Smooth muscle cell (in vitro differentiated cells): ENCODE measurements around the gene RAD9A. TPM values are rescaled to one million over a fixed set of nuclear protein-coding genes. Genes with fewer than 3 reads are reported as not detected.

Source experiments
- DNase-seq: peaks from one replicate; lab custom pipeline; 2025; ENCODE audit not compliant: unreplicated experiment; lab: John Stamatoyannopoulos, UW
- H2AFZ ChIP-seq: fragments of 200-600 bp; sonication (generic); 2 replicates; pipeline ENCODE4 v1.6.0; 2016; ENCODE audit warnings: antibody characterized with exemption, low read depth, mild to moderate bottlenecking
- H3F3A ChIP-seq: fragments of 200-600 bp; sonication (generic); 2 replicates; pipeline ENCODE4 v1.6.0; 2017; ENCODE audit warnings: antibody characterized with exemption, low read depth
- H3K27ac ChIP-seq: fragments of 200-600 bp; sonication (generic); 2 replicates; pipeline ENCODE4 v1.5.1; 2016; ENCODE audit warnings: low read depth, mild to moderate bottlenecking
- H3K27me3 ChIP-seq: fragments of 200-600 bp; sonication (generic); 2 replicates; pipeline ENCODE4 v1.6.1; 2016; ENCODE audit warnings: low read depth, mild to moderate bottlenecking
- H3K36me3 ChIP-seq: fragments of 200-600 bp; sonication (generic); 2 replicates; pipeline ENCODE4 v1.5.1; 2016; ENCODE audit warnings: low read depth
- H3K4me1 ChIP-seq: fragments of 200-600 bp; sonication (generic); 2 replicates; pipeline ENCODE4 v1.5.1; 2016; ENCODE audit warnings: low read depth
- H3K4me2 ChIP-seq: fragments of 200-600 bp; sonication (generic); 2 replicates; pipeline ENCODE4 v1.6.0; 2016; ENCODE audit warnings: mild to moderate bottlenecking
- H3K4me3 ChIP-seq: fragments of 200-600 bp; sonication (generic); 2 replicates; pipeline ENCODE4 v1.5.1; 2016; ENCODE audit warnings: mild to moderate bottlenecking
- H3K79me2 ChIP-seq: fragments of 200-600 bp; sonication (generic); 2 replicates; pipeline ENCODE4 v1.6.0; 2016; ENCODE audit warnings: low read depth, mild to moderate bottlenecking
- H3K9ac ChIP-seq: fragments of 200-600 bp; sonication (generic); 2 replicates; pipeline ENCODE4 v1.6.0; 2016; ENCODE audit warnings: low read depth
- H3K9me3 ChIP-seq: fragments of 200-600 bp; sonication (generic); replicated peaks from 2 replicates; pipeline ENCODE4 v1.5.1; 2016; ENCODE audit warnings: low read depth
- H4K20me1 ChIP-seq: fragments of 200-600 bp; sonication (generic); 2 replicates; pipeline ENCODE4 v1.6.0; 2016; ENCODE audit warnings: low read depth
- CTCF ChIP-seq: fragments of 200-600 bp; sonication (generic); IDR thresholded peaks from 2 replicates; pipeline ENCODE4 v1.5.1; 2017; ENCODE audit warnings: borderline replicate concordance, mild to moderate bottlenecking, antibody characterized with exemption; ENCODE audit not compliant: insufficient read depth, poor library complexity, severe bottlenecking
- WGBS: methylation state at CpG from one replicate; pipeline ENCODE4 v1.1.7; 2016; ENCODE audit warnings: low lambda C conversion rate; 5-methylcytosine and 5-hydroxymethylcytosine counted together
- polyA plus RNA-seq: library from polyadenylated mRNA; unstranded; fragments of >200 nt; fragmentation: Nextera tagmentation; extraction: Ambion mirVana; gene quantifications from 2 replicates; pipeline ENCODE4 v1.2.1, GENCODE V29; 2016
- total RNA-seq: library from RNA; depleted of rRNA; stranded (reverse); fragments of >200 nt; gene quantifications from 2 replicates; pipeline ENCODE4 v1.2.3, GENCODE V29; 2014

RAD9A gene
- total and polyA plus RNA-seq, 2 experiments from 2014 or later = 19.5 to 21.4 TPM

DNA sequence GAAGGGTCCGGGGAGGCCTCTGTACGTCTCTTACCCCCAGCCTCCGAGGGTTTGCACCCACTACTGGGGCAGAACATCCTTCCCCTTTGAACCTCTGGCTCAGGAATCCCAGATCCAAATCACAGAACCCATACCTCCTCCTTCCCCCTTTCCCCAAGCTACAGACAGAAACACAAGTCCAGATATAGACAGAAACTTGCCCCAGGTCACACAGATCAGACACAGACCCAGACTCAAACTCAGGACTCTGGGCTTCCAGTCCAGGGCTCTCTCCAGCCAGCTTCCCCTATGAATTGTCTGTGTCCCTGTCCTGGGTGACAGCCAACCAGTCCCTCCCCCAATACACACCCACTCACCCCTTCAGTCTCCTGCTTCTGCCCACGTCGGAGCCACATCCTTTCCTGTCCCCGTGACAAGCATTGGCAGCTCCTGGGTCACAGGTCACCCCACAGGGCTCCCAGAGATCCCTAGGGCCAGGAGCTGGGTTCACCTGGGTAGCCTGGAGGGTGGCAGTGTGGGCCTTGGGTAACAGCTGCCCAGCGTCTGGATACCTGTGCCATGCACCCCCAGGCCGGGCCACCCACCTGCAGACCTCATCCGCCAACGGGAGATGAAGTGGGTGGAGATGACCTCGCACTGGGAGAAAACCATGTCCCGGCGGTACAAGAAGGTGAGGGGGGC lies 12.9 kb downstream of the RAD9A start:
- Histone ChIP-seq H3K27me3 (no peaks in the 10 kb centered on the region), H4K20me1 (peaks cover 15% of the 10 kb centered on the region), H3K79me2 (peaks cover 19% of the 10 kb centered on the region), H3K27ac (no peak overlapping the region), H3K9me3 (no peaks in the 10 kb centered on the region), H3K9ac (no peak overlapping the region), H3F3A (no peaks in the 10 kb centered on the region), H3K36me3 (no peaks in the 10 kb centered on the region), H3K4me1 (peaks cover 4% of the 10 kb centered on the region), H3K4me3 (no peak overlapping the region), H3K4me2 (no peak overlapping the region), H2AFZ (no peak overlapping the region)
- WGBS = 80% methylated on average over 10 of the region's 13 CpGs
- TF ChIP-seq CTCF = no peak
- no peak for DNase-seq

DNA sequence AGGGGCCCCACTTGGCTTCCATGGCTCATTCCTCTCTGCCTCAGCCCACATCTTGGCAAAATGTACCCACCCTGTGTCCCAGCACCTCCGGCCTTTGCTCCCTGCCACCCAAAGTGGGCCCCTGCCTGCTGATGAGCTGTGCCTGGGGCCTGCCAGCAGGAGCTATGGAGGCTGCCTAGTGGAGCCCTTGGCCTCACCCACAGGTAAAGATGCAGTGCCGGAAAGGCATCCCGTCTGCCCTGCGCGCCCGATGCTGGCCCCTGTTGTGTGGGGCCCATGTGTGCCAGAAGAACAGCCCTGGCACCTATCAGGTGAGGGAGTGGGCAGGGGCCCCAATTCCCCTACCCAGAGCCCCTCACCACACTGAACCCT lies 13.4 kb downstream of the RAD9A start:
- Histone ChIP-seq H3K79me2 (peaks cover 14% of the 10 kb centered on the region), H3K4me3 (no peak overlapping the region), H2AFZ (no peak overlapping the region), H3K9me3 (no peaks in the 10 kb centered on the region), H4K20me1 (peaks cover 10% of the 10 kb centered on the region), H3K27me3 (no peaks in the 10 kb centered on the region), H3K4me2 (no peak overlapping the region), H3K9ac (no peak overlapping the region), H3K36me3 (no peaks in the 10 kb centered on the region), H3F3A (no peaks in the 10 kb centered on the region), H3K27ac (no peak overlapping the region), H3K4me1 (peaks cover 4% of the 10 kb centered on the region)
- TF ChIP-seq CTCF = no peak
- no peak for DNase-seq
- 99% methylated on average over 6 of the region's 6 CpGs for WGBS

GRCh38 chr11:67405688-67406339 lies 14.0 kb downstream of the RAD9A start:
- no peaks in the 10 kb centered on the region for H3F3A ChIP-seq
- no peak for TF ChIP-seq CTCF
- no peaks in the 10 kb centered on the region for H3K9me3 ChIP-seq
- no peak overlapping the region for H3K4me3 ChIP-seq
- H3K27me3 ChIP-seq = peaks cover under 1% of the 10 kb centered on the region
- WGBS = 96% methylated on average over 9 of the region's 9 CpGs
- no peak overlapping the region for H3K27ac ChIP-seq
- H3K9ac ChIP-seq = no peak overlapping the region
- no peak overlapping the region for H2AFZ ChIP-seq
- H3K4me2 ChIP-seq = no peak overlapping the region
- peaks cover 4% of the 10 kb centered on the region for H3K4me1 ChIP-seq
- DNase-seq = no peak
- no peaks in the 10 kb centered on the region for H3K36me3 ChIP-seq
- H4K20me1 ChIP-seq = peaks cover 4% of the 10 kb centered on the region
- peaks cover 8% of the 10 kb centered on the region for H3K79me2 ChIP-seq

DNA sequence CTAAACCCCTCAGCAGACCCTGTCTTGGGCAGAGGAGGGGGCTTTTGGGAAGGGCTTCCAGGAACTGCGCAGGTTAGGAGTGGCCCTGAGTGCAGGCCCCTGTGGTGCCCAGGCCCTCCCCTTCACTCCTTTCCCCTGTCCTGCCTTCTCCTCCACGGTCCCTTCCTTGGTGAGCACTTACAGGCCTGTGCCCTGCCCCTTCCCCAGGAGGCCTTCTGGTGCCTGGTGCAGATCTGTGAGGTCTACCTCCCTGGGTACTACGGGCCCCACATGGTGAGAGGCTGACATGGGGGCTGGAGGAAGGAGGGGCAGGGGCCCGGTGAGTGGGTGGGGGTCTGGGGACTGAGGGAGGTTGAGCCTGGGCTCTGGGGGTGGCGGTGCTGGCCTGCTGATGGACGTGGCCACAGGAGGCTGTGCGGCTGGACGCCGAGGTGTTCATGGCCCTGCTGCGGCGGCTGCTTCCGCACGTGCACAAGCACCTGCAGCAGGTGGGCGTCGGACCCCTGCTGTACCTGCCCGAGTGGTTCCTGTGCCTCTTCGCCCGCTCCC lies 14.7 kb downstream of the RAD9A start:
- Histone ChIP-seq H3K79me2 (peaks cover under 1% of the 10 kb centered on the region), H2AFZ (no peak overlapping the region), H3K4me2 (no peak overlapping the region), H3K27ac (no peak overlapping the region), H3K9me3 (no peaks in the 10 kb centered on the region), H4K20me1 (no peaks in the 10 kb centered on the region), H3F3A (no peaks in the 10 kb centered on the region), H3K27me3 (peaks cover 5% of the 10 kb centered on the region), H3K4me3 (no peak overlapping the region), H3K36me3 (no peaks in the 10 kb centered on the region), H3K9ac (no peak overlapping the region), H3K4me1 (peaks cover 6% of the 10 kb centered on the region)
- DNase-seq = no peak
- TF ChIP-seq CTCF = no peak
- WGBS = 96% methylated on average over 16 of the region's 18 CpGs
